Hematopoietic multipotent progenitor cell (in vitro differentiated cells): Measurements from ENCODE around the gene ENTPD6. TPM values are rescaled to one million over a fixed set of nuclear protein-coding genes. Genes with fewer than 3 reads are reported as not detected.
A peak's percentile ranks its signal among the peaks of the same experiment; 100 is the strongest.

Experiments
- DNase-seq, 3 donors: peaks; one replicate each; pipeline ENCODE4 v3.0.0-alpha.2; 2011 to 2015; ENCODE audit warnings: low read depth in 2 of 3, low spot score in 2 of 3
- total RNA-seq: library from RNA; depleted of rRNA; stranded (reverse); fragments of >200 nt; gene quantifications from one replicate; pipeline ENCODE4 v1.2.3, GENCODE V29; 2012

Gene ENTPD6
- total RNA-seq, 1 donor: 43.6 TPM

DNA sequence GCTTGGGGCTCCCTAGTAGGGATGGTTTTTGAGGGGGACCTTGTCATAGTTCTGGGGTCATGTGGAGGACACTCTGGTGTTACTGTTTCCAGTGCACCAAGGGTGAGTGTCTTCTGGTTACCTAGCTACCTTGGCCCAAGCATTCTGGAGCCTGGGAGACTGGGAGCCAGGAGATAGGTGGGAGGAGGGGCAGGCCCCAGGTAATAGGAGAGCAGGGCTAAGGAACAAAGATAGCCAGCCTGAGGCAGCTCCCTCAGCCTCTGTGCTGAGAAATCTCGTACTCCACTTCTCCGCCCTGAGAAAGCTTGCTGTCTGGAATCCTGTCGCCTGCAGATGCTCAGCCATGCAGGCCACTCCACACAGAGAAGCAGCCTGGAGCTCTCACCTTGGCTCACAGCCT, 8.3 kb upstream of the ENTPD6 start:
- no peak for DNase-seq

DNA sequence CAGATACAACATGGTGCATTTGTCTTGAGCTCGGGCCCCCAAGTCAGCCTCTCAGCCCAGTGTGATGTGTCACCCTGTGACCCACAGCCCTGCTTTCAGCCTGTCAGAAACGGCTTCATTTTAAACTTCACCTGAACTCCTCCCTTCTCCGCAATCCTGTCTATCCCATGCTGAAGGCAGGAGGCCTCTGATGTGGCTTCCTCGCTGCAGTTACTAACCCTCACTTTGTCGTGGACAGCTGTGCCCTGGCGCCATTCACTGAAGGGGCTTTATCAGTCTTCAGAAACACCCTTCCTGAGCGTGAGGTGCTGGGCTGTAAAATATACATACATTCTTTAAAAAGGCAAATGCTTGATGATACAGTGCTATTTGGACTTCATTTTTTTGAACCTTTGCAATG, 7.9 kb upstream of the ENTPD6 start:
- DNase-seq: no peak

DNA sequence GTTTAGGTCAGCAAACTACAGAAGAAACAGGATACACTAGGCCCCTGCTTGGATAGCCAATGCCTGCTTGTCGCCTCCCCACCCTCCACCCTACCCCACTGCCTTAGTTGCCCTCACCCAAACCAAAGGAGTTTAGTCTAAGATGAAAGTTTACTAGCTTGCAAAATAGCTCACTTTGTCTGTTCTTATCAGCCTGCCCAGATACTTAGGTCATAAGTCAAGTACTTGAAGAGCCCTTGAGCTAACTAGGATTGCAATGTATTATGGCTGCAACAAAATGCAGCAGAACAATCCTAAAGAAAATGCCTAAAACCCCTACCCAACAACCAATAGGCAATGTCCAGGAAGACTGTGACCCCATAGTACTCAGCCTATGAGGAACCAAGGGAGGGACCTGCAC, 7.3 kb upstream of the ENTPD6 start:
- no peak for DNase-seq

DNA sequence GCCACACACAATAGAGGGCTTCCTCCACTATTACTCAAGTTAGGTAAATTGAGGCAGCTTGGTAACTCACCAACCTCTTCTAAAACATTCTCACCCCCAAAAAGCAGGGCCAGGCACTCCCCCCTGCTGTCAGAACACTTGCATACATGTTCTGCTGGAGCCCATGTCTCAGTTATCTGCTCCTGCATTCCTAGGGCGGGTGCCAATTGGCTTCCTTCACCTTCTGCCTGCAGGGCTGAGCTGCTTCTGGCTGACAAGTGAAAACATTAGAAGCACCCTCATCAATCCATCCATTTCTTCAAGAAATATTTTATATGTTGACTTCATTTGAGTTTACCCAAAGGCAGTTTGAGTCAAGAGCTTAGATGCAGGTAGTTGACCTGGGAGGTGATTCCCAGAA, 4.5 kb upstream of the ENTPD6 start:
- no peak for DNase-seq

DNA sequence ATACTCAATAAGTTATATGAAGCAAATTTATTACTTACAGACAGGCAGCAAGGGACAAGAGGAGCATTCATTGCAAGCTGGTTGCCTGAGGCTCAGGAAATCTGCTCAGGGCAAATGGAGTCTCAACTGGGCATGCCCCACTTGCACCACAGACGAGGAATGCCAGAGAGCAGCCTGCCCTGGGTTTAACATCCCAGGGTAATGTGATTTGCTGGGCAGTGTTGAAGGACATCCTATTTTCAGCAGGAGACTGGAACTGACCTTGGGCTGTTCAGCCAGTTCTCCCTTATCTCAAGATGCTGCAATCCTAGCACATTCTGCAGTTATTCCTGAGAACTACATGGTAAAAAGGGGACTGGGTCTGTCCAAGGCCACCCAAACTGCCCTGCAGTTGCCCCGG, 3.8 kb upstream of the ENTPD6 start:
- no peak for DNase-seq

DNA sequence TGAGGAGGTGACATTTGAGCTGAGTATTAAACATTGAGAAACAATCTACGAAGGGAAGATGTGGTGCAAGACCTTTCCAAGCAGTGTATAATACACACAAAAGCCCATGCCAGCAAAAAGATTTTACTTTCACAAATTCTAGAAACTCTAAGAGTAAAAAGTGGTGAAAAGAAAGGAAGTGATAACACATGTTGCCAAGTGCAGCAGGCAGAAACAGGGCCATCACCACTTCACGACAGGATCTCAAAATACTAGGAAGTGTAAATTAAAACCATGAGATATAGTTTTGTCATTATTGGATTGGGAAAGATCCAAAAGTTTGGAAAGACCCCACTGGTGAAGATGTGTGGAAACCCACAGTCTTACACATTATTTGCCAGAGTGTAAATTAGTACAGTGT, 1.7 kb upstream of the ENTPD6 start:
- DNase-seq: no peak

DNA sequence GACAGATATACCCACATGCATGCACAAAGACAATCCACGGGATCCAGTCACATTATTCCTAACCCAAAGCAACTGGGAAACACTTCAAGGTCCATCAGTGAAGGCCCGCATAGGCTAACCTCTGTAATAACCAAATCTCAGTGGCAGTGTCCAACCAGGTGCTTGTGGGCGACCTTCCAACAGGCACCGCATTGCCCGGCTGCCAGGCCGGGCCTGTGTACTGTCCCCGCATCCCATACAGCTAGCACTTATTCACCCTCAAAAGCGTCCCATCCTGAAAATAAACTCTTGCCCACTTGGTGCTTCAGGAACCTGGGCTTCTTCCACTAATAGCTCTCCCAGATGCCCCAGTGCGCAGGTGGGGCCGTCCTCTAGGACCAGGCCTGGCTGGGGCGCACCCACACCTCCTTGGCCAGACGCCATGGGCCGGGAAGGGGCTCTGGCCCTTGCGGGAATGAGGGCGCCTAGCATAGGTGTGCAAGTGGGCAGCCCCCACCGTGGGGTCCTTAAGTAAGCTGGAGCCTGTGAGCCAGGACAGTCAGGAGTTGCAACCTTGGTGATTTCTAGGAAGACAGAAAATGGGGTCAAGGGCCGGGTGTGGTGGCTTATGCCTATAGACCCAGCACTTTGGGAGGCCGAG, 1.1 kb upstream of the ENTPD6 start:
- DNase-seq: no peak

DNA sequence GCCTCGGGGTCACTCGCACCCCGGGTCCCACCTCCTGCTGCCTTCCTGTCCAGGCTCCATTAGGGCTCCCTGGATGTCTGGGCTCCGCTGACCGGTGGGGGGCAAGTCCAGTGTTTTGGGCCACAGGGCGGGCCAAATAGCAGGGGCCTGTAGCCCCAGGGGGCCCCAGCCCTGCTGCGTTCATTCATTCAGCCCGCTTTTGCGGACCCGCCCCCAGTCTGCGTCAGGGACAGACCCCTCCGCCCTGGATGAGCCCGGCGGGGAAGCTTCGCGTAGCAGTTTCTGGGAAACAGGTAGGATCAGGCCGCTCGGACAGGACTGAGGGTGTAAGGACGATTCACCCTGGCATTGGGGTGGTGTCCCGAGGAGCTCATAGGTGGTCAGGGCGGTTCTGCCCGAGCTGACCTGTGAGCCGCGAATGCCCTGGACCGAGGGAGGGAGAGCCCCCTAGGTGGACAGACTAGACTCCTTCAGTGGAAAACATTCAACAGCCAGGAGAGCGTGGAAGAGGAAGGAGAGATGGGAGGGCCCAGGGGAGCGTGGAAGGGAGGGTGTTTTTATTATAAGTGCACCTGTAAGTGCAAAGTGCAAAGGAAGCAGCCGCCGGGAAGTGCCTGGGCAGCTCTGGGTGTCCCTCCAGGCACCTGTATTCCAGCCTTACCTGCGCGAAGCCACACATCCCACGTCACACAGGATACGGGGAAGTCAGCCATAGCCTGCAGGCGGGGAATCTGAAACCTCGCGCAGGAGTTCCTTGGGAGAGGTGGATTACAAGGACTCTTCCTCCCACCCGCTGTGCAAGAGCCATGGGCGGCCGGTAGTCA, 662 bp downstream of the ENTPD6 start:
- DNase-seq: no peak

DNA sequence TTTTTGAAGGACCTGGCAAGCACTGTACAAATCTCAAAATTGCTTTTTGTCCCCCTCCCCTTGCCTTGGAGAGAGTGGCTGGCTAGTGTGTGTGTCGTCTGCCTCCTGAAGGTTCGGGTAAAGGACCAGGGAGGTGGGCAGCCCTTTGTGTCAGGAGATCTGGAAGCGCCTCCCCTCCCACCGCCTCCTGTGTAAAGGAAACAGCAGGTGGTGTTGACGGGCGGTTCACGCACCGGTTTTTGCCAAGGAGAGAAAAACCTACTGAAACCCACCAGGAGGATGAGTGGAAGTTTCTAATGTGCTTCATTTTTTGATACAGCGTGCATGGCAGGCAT, 1.2 kb downstream of the ENTPD6 start:
- DNase-seq: no peak

DNA sequence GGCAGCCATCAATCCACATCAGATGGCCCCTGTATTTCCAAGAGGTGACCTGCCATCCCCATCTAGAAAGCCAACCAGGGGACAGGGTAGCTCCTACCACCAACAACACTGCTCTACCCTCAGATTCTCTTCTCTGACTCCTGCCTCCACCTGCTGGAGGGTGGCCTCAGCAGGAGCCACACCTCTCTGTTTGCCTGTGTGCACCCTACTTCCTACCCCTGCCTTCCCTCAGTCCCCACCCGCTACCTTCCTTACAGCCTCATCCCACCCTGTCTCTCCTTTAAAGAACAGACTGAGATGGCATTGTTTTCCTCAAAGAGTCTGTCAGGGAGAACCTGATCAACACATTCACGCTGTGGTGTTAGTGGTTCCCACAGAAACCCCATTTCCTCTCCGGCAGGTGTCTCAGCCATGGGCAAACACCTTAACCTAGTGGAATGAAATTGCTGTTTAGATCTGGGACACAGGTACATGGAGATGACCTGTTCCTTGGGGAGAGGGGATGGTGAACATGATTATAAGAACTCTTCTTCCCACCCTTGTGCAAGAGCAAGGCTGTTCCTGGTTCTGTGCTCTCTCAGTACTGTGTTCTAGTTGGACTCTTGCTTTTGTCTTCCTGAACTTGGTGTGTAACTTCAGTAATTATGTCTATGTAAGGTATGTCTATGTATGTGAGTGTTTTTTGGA, 1.8 kb downstream of the ENTPD6 start:
- DNase-seq: no peak

DNA sequence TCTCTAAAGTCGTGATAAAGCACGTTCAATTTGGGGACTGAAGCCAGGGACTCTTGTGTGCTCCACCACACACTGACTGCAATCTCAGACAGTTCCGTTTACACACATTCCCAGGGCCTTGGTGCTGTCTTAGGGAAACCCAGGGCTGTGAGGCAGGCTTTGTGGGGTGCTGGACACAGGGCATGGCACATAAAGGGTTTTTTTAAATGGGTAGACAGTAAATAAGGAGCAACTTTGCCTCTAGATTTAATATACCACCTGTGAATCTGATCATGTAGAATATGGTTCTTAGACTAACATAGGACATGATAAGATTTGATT, 2.3 kb downstream of the ENTPD6 start:
- no peak for DNase-seq

DNA sequence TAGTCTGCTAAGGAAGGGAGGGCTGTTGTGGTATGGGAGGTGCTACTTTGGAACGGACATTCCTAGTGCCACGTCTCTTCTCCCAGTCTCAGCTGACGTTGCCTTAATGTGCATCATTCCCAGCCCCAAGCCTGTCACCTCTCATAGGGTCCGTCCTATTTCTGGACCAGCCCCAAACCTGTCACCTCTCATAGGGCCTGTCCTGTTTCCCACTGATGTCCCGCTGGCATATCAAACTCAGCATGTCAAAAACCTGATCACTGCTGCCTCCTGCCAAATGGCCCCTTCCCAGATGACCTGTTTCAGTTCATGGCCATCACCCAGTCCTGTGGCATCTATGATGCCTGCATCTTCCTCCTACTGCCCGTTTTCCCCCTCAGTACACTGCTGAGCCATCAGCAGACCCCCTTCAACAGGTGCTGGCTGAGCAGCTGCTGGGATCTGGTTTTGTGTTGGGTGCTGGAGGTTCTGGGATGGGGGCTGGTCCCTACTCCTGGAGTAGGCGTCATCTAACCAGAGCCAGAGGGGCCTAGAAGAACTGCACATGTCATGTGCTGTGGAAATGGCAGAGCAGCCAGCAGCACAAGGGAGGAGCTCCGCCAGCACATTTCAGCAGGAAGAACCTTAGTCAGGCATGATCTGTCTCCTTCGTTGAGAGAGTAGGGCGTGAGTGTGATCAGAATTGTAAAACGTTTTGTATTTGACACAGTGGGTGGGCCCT, 3.3 kb downstream of the ENTPD6 start:
- no peak for DNase-seq

DNA sequence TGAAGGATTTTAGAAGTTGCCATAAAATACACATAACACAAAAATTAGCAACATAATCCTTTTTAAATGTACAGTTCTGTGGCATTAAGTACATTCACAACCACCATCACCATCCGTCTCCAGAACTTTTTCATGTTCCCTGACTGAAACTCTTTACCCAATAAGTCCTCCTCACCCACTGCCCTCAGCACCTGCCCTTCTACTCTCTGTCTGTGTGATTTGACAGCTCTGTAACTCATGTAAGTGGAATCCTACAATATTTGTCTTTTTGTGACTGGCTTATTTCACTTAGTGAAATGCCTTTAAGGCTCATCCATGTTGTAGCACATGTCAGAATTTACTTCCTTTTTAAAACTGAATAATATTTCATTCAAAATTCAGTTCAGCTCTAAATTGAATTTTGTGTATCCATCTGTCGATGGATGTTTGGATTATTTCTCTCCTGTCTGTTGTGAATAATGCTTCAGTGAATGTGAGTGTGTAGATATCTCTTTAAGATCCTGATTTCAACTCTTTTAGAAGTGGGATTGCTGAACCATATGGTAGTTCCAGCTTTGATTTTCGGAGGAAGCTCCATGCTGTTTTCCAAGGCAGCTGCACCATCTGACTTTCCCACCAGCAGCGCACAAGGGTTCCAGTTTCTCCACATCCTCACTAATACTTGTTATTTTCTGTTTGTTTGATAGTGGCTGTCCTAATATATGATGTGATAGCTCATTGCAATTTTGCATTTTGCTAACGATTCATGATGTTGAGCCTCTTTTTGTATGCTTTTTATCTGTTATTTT, 4.2 kb downstream of the ENTPD6 start:
- DNase-seq: no peak

DNA sequence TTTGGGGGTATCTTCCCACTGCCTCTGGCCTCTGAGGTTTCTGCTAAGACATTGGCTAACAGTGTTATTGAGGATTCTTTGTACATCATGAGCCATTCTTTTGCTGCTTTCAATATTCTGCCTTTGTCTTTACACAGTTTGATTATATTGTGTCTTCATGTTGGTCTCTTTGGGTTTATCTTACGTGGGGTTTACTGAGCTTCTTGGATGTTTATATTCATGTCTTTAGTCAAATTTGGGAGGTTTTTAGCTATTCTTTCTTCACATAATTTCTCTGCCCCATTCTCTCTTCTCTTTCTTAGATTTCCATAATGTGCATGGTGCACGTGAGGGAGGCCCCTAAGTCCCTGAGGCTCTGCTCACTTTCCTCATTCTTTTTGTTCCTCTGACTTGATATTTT, 7.6 kb downstream of the ENTPD6 start:
- DNase-seq: no peak

DNA sequence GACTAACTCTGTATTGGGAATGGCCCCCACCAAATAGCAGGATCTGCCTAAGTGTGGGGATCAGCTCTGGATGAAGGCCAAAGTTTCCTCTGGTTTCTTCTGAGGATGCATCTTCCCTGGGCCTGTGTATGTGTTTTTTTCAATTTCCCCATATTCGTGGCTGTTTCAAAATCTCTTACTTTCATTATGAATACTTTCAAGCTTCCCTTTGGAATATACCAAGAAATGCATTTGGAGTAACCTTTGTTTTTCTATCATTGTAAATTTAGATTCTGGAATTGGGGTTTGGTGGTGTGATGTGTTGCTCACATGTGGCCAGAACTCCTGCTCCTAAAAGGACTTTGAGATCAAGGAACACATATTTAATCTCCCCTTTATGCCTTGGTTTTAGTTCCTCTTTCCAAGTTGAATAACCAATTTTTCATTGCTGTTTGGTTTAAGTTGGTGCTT, 8.4 kb downstream of the ENTPD6 start:
- peak in 1 of 3 donors; percentile 27 for DNase-seq

DNA sequence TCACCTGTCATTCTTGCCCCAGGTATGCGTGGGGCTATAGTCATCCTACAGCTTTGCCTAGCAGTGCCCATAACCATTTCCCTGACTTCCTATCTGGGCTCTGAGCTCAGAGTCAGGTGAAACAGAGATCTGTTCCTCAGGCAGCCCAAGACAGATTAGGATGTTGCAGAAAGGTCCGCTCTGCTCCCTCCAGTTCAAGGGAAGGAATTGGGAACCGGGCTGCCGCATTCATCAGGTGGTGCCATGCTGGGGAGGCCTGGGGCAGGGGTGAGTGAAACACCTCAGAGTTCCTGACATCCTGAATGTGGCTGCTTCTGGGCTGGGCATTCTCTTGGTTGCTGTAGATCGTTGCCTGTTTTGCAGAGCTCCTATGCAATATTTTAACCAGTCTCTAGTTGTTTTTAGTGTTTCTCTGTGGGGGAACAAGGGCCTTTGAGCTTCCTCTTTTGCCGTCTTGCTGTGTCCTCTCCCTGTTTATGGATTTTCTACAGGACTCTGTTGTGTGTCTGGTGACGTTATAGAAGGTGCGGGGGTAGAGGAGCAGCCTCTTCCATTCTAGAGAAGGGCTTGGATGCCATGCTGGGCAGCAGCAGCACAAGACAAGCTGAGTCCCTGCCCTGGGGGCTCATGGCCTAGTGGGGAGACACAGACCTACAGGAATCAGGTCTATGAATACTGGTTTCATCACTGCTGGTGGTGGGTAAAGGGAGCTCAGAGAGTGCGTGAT, 9.2 kb downstream of the ENTPD6 start:
- DNase-seq: peak in 1 of 3 donors; percentile 22

DNA sequence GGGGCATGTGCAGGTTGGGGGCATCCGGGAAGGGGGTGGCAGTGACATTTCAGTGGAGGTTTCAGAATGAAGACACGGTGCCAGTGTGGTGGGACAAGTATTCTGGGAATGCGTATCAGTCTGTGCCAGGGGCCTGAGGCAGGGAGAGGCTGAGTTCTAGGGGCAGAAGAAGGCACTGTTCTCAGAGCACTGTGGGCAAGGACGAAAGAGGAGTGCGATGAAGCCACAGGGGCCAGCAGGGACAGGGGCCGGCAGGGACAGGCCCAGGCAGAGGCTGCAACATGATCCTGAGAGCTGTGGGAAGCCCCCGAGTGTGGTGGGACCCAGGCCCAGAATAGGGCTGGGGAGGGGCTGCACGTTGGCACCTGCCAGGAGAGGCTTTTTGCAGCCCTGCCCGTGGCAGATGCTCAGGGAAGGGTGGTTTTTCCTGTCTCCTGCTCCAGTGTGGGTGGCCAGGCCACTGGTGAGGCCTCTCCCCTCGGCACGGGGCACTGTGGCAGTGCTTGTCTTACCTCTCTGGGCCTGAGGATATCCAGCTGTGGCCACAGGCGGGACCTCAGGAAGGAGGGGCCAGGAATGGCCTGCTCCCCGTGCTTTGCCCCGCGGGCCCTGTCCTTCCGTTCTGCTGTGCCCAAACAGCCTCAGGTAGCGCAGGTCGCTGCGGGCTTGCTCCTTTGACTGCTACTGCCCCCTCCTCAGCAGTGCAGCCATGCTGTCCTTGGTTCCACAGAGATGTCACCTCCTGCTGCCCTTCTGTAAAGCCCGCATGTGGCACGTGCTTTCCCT, 10.0 kb downstream of the ENTPD6 start:
- DNase-seq: no peak

DNA sequence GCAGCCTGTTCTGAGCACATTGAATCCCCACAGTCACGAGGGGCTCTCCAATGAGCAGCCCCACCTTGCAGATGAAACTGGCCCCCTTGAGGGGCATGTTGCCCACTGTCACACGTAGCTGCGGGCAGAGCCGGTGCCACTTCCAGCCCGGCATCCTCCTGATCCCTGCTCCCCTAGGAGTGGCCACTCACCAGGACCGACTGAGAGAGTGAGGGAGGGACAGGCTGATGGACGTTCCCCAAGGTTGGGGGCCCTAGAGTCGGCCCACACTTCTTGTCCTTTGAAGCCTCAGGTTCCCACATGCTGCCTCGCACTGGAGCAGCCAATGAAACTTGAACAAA, 10.5 kb downstream of the ENTPD6 start:
- no peak for DNase-seq

DNA sequence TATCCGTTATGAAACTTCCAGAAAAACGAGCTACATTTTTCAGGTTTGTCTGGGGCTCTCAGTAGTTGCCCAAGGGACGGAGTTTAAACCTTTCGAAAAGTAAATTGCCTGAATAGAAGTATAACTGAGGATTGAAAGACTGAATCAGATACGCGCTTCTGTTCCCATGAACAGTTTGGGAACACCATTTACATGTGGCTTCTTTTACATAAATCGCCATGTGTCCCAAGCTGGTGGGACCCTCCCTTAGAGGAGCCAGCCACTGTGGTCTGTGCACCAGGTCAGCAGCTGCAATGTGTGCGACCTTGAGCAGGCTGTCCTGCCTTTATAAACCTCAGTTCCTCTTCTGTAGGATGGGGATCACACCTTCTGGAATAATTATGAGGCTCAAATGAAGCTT, 11.0 kb downstream of the ENTPD6 start:
- DNase-seq: no peak
